ENCODE results near the gene ANKH.

Gene ANKH

GRCh38 chr5:14724633-14725032 is 146.9 kb downstream of the ANKH start:
- Histone ChIP-seq H3K9me3 (no peaks in the 10 kb centered on the region), H3K36me3 (peaks cover 4 to 56% (median 6%) of the 10 kb centered on the region in 3 donors), H3K27ac (peak overlapping the region in 1 of 2 donors; percentile 13), H3K4me3 (no peak overlapping the region), H3K27me3 (no peaks in the 10 kb centered on the region), H3K4me1 (peaks cover 0 to 33% (median 24%) of the 10 kb centered on the region in 4 donors)
- no peak for TF ChIP-seq CTCF (IDR thresholded peaks at IDR 0.05)
- intact Hi-C loops (cut with DNase I; ENCODE audit: low total_unique reads), result loop anchor here (5.0 kb wide), 2 partner anchors 148 to 288 kb away; partner anchors contain the start of gene ANKH
- DNase-seq, result peak; percentile 61 to 63

GRCh38 chr5:14723701-14724132 is 147.9 kb downstream of the ANKH start:
- no peak for TF ChIP-seq CTCF (IDR thresholded peaks at IDR 0.05)
- no peak overlapping the region for H3K27ac ChIP-seq

GRCh38 chr5:14722923-14723322 is 148.7 kb downstream of the ANKH start:
- no peaks in the 10 kb centered on the region for H3K27me3 ChIP-seq
- H3K36me3 ChIP-seq, result peaks cover 4 to 50% (median 6%) of the 10 kb centered on the region in 3 donors
- H3K27ac ChIP-seq, result no peak overlapping the region
- no peak for DNase-seq
- H3K9me3 ChIP-seq, result no peaks in the 10 kb centered on the region
- intact Hi-C loops (cut with DNase I; ENCODE audit: low total_unique reads), result no loop called here
- H3K4me3 ChIP-seq, result no peak overlapping the region
- no peak for TF ChIP-seq CTCF (IDR thresholded peaks at IDR 0.05)
- peaks cover 0 to 28% (median 20%) of the 10 kb centered on the region in 4 donors for H3K4me1 ChIP-seq

More at GRCh38 chr5:14723701-14724132, 147.9 kb downstream of the ANKH start:
- H3K9me3 ChIP-seq, result no peaks in the 10 kb centered on the region
- no peak for DNase-seq
- intact Hi-C loops (cut with DNase I; ENCODE audit: low total_unique reads), result no loop called here
- no peak overlapping the region for H3K4me3 ChIP-seq
- no peaks in the 10 kb centered on the region for H3K27me3 ChIP-seq
- peaks cover 0 to 33% (median 24%) of the 10 kb centered on the region in 4 donors for H3K4me1 ChIP-seq
- H3K36me3 ChIP-seq, result peaks cover 4 to 47% (median 6%) of the 10 kb centered on the region in 3 donors

- Histone ChIP-seq H3K9me3 (no peaks in the 10 kb centered on the region), H3K4me1 (peaks cover 0 to 22% (median 13%) of the 10 kb centered on the region in 4 donors), H3K27me3 (no peaks in the 10 kb centered on the region), H3K4me3 (no peak overlapping the region), H3K27ac (no peak overlapping the region), H3K36me3 (peaks cover 4 to 55% (median 6%) of the 10 kb centered on the region in 3 donors)
- no peak for DNase-seq
- TF ChIP-seq CTCF (IDR thresholded peaks at IDR 0.05), result no peak
- intact Hi-C loops (cut with DNase I; ENCODE audit: low total_unique reads), result no loop called here
Measured at GRCh38 chr5:14721990-14722656, 149.5 kb downstream of the ANKH start.

GRCh38 chr5:14720236-14720923 is 151.2 kb downstream of the ANKH start:
- Histone ChIP-seq H3K4me1 (peaks cover 0 to 7% (median 2%) of the 10 kb centered on the region in 4 donors), H3K36me3 (peaks cover 13 to 65% (median 22%) of the 10 kb centered on the region in 3 donors), H3K9me3 (no peaks in the 10 kb centered on the region), H3K27me3 (no peaks in the 10 kb centered on the region), H3K27ac (no peak overlapping the region), H3K4me3 (no peak overlapping the region)
- intact Hi-C loops (cut with DNase I; ENCODE audit: low total_unique reads), result no loop called here
- DNase-seq, result no peak
- TF ChIP-seq CTCF (IDR thresholded peaks at IDR 0.05), result no peak
